AG20443 (cell line): ENCODE data around the gene PARPBP.
"Not testable (repeated sequence)": the region's sequence is repeated elsewhere in the genome, so short reads cannot be mapped to it uniquely, and the experiment has no call there.

ENCODE experiments used
- DNase-seq: peaks from one replicate; pipeline ENCODE4 v3.0.0; 2012; ENCODE audit warnings: low spot score, mixed read lengths

PARPBP gene

GRCh38 chr12:102119674-102120563, at the start of gene PARPBP, which contains the start of gene NUP37:
TSS of gene PARPBP (plus strand) at chr12:102120183. CDS start at chr12:102123889, 3,706 bp downstream.
TSS of gene NUP37 (minus strand) at chr12:102120114. CDS start at chr12:102118518, 1,596 bp downstream.
- DNase-seq, result peak; percentile 97

- not testable (repeated sequence) for DNase-seq
Measured at GRCh38 chr12:102072092-102072491, 47.9 kb upstream of the PARPBP start.

GRCh38 chr12:102080842-102081241, 39.1 kb upstream of the PARPBP start:
- DNase-seq, result no peak

- not testable (repeated sequence) for DNase-seq
Measured at GRCh38 chr12:102089228-102089835, 30.7 kb upstream of the PARPBP start.

- DNase-seq, result peak; percentile 9
Measured at GRCh38 chr12:102093319-102093718, 26.7 kb upstream of the PARPBP start.

GRCh38 chr12:102095677-102096263, 24.2 kb upstream of the PARPBP start:
- DNase-seq, result peak; percentile 11

GRCh38 chr12:102096855-102097254, 23.1 kb upstream of the PARPBP start:
- DNase-seq, result no peak

GRCh38 chr12:102106905-102107304, 13.1 kb upstream of the PARPBP start:
- no peak for DNase-seq

GRCh38 chr12:102107970-102108369, 12.0 kb upstream of the PARPBP start:
- no peak for DNase-seq

- no peak for DNase-seq
Measured at GRCh38 chr12:102110782-102111181, 9.2 kb upstream of the PARPBP start.

GRCh38 chr12:102114212-102114611, 5.8 kb upstream of the PARPBP start:
- DNase-seq, result no peak

- DNase-seq, result no peak
Measured at GRCh38 chr12:102116392-102116791, 3.6 kb upstream of the PARPBP start.

GRCh38 chr12:102118874-102119273, 1.1 kb upstream of the PARPBP start:
- DNase-seq, result no peak

GRCh38 chr12:102120564-102120873, 536 bp downstream of the PARPBP start:
- DNase-seq, result no peak

GRCh38 chr12:102120886-102121285, 903 bp downstream of the PARPBP start:
- peak; percentile 24 for DNase-seq

GRCh38 chr12:102121328-102121727, 1.3 kb downstream of the PARPBP start:
- not testable (repeated sequence) for DNase-seq

GRCh38 chr12:102130720-102131119, 10.7 kb downstream of the PARPBP start:
- not testable (repeated sequence) for DNase-seq

GRCh38 chr12:102131442-102131841, 11.5 kb downstream of the PARPBP start:
- not testable (repeated sequence) for DNase-seq

- DNase-seq, result not testable (repeated sequence)
Measured at GRCh38 chr12:102137619-102138018, 17.6 kb downstream of the PARPBP start.

GRCh38 chr12:102142866-102143373, 22.9 kb downstream of the PARPBP start:
- DNase-seq, result not testable (repeated sequence)

GRCh38 chr12:102144221-102144620, 24.2 kb downstream of the PARPBP start:
- no peak for DNase-seq

- DNase-seq, result not testable (repeated sequence)
Measured at GRCh38 chr12:102147062-102147587, 27.1 kb downstream of the PARPBP start.
